ENCODE results near the gene CPA1. TPM values are rescaled to one million over a fixed set of nuclear protein-coding genes. Genes with fewer than 3 reads are reported as not detected.

The CPA1 gene
- total RNA-seq, 2 donors from 2014 or later: 26,456 to 42,834 TPM

DNA sequence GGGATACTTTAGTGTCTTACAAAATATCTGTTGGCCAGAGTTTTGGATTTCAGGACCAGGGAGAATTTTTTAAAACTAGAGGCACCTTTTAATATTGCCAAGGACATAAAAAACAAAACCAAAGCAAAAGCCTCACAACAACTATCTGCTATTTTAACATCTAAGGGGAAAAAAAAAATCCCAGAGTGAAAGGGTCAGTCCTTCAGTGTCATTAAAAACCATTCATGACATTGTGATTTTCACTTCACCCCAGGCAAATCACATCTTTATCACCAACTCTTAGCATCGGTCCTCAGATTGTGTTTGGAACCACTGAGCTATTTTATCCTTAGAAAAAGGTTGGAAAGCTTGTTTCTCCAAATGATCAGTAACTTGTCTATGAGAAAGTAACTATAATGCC lies 49.8 kb downstream of the CPA1 start:
- no peak overlapping the region for H3K4me3 ChIP-seq
- peaks cover 9% of the 10 kb centered on the region for H3K4me1 ChIP-seq
- no peak overlapping the region for H3K27ac ChIP-seq
- 58 to 66% methylated on average over 1 of the region's 1 CpG for WGBS, 2 donors
- ATAC-seq: no peak
- TF ChIP-seq, protein P1, sequence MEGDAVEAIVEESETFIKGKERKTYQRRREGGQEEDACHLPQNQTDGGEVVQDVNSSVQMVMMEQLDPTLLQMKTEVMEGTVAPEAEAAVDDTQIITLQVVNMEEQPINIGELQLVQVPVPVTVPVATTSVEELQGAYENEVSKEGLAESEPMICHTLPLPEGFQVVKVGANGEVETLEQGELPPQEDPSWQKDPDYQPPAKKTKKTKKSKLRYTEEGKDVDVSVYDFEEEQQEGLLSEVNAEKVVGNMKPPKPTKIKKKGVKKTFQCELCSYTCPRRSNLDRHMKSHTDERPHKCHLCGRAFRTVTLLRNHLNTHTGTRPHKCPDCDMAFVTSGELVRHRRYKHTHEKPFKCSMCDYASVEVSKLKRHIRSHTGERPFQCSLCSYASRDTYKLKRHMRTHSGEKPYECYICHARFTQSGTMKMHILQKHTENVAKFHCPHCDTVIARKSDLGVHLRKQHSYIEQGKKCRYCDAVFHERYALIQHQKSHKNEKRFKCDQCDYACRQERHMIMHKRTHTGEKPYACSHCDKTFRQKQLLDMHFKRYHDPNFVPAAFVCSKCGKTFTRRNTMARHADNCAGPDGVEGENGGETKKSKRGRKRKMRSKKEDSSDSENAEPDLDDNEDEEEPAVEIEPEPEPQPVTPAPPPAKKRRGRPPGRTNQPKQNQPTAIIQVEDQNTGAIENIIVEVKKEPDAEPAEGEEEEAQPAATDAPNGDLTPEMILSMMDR (IDR thresholded peaks at IDR 0.05): no peak
- TF ChIP-seq POLR2A (IDR thresholded peaks at IDR 0.05): no peak
- H3K36me3 ChIP-seq (replicated peaks in 1 of 2; ENCODE audit: insufficient read depth in 1 of 2, low read depth in 2 of 2): no peaks in the 10 kb centered on the region
- intact Hi-C loops (cut with DNase I): no loop called here
- no peak for DNase-seq
- no peaks in the 10 kb centered on the region for H3K27me3 ChIP-seq
- H3K9me3 ChIP-seq: no peaks in the 10 kb centered on the region

DNA sequence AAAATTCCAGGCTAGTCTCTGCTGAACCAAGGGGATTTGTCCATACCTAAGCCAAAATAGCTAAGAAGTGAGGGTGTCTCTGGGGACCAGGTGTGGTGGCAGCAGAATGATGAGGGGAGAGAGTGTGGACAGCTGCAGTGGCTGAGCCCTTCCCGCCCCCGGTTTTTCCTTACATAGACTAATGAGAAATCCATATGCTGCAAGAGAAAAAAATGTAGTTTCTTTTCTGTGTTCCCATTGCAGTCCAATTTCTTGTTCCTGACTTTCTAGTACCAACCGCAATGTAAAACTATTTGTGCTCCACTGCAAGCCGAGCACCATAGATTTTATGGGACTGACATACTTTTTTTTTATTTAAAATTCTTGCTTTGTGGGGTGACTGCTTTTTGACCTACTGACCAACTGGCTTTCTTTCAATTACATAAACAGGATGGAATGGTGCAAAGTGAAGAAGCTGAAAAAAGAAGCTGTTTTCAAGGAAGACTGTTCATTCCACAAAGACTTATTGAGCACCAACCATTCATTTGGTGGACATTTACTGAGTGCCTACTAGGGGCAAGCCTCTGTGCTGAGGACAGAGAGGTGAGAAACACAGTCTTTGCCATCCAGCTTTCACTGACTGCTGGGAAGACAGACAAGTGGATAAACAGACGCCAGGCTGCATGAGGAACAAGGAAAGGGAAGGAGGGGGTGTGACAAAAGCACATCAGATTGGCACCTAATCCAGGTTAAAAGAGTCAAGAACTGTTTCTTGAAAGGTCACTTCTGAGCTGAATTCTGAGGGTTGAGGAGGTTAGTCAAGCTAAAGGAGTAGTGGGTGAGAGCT lies 50.8 kb downstream of the CPA1 start:
- peaks cover 9% of the 10 kb centered on the region for H3K4me1 ChIP-seq
- DNase-seq: peak in 1 of 4 donors; percentile 18
- 48 to 60% methylated on average over 5 of the region's 5 CpGs for WGBS, 2 donors
- TF ChIP-seq, protein P1 (IDR thresholded peaks at IDR 0.05): no peak
- no peak for TF ChIP-seq POLR2A (IDR thresholded peaks at IDR 0.05)
- H3K27ac ChIP-seq: no peak overlapping the region
- H3K4me3 ChIP-seq: no peak overlapping the region
- no peaks in the 10 kb centered on the region for H3K27me3 ChIP-seq
- no peaks in the 10 kb centered on the region for H3K36me3 ChIP-seq (replicated peaks in 1 of 2; ENCODE audit: insufficient read depth in 1 of 2, low read depth in 2 of 2)
- intact Hi-C loops (cut with DNase I): no loop called here
- ATAC-seq: no peak
- H3K9me3 ChIP-seq: no peaks in the 10 kb centered on the region

DNA sequence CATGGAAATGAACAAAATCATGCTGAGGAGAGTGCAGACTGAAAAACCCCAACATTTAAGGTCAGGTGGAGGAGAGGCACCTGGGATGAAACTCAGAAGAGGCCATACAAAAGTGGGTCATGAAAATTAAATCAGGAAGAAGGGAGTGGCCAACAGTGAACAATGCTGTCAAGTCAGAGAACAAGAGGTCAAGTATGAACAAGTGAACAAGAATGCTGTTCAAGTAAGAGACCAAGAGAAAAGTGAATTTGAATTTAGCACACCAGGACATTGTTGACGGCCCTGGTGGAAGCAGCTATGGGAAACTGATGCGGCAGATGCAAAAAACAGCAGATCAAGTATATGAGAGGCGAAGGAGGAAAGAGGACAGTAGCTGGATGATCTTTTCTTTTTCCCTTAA lies 52.6 kb downstream of the CPA1 start:
- Histone ChIP-seq H3K27me3 (no peaks in the 10 kb centered on the region), H3K9me3 (no peaks in the 10 kb centered on the region), H3K4me1 (peaks cover 9% of the 10 kb centered on the region), H3K27ac (no peak overlapping the region), H3K36me3 (replicated peaks in 1 of 2; ENCODE audit: insufficient read depth in 1 of 2, low read depth in 2 of 2) (no peaks in the 10 kb centered on the region), H3K4me3 (no peak overlapping the region)
- DNase-seq (no peak), ATAC-seq (no peak)
- TF ChIP-seq POLR2A (IDR thresholded peaks at IDR 0.05): no peak
- TF ChIP-seq, protein P1 (IDR thresholded peaks at IDR 0.05): no peak
- intact Hi-C loops (cut with DNase I): no loop called here
- 84 to 88% methylated on average over 3 of the region's 3 CpGs for WGBS, 2 donors

DNA sequence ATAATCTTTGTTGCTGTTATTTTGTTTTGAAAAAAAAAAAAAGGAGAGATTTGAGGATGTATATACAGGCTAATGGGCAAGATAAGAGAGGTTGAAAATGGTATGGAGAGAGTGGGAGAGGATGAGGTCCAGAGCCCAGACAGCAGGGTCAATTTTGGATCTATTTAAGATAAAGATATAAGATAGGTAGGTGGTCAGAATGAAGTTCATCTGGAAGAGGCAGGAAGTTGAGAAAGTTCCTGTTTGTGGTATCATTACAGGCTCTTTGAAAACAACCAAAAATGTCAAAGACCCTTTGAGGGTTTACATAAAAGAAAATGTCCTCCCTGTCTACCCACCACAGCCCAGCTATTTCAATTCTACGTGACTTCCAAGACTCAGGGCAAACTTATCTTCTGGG lies 53.0 kb downstream of the CPA1 start:
- WGBS, 2 donors: 83 to 94% methylated on average over 1 of the region's 1 CpG
- Histone ChIP-seq H3K36me3 (replicated peaks in 1 of 2; ENCODE audit: insufficient read depth in 1 of 2, low read depth in 2 of 2) (no peaks in the 10 kb centered on the region), H3K4me3 (no peak overlapping the region), H3K27me3 (no peaks in the 10 kb centered on the region), H3K4me1 (peaks cover 9% of the 10 kb centered on the region), H3K9me3 (no peaks in the 10 kb centered on the region), H3K27ac (no peak overlapping the region)
- DNase-seq (no peak), ATAC-seq (no peak)
- no peak for TF ChIP-seq POLR2A (IDR thresholded peaks at IDR 0.05)
- TF ChIP-seq, protein P1 (IDR thresholded peaks at IDR 0.05): no peak
- intact Hi-C loops (cut with DNase I): no loop called here
